ENCODE data around the gene CSH2.
"Not testable (repeated sequence)": the region's sequence is repeated elsewhere in the genome, so short reads cannot be mapped to it uniquely, and the experiment has no call there.

Gene CSH2

GRCh38 chr17:63896524-63897354, 23.3 kb upstream of the CSH2 start, which contains the start of gene CSH1:
Gene CSH1, minus strand, starts transcription at chr17:63896574. Its CDS starts 63 bp downstream, at chr17:63896511.
- not testable (repeated sequence) for DNase-seq (ENCODE audit: low spot score)

GRCh38 chr17:63894821-63895220, 21.3 kb upstream of the CSH2 start:
- DNase-seq (ENCODE audit: low spot score), result not testable (repeated sequence)

- DNase-seq (ENCODE audit: low spot score), result not testable (repeated sequence)
These were observed 20.5 kb upstream of the CSH2 start for GRCh38 chr17:63894021-63894420.

- not testable (repeated sequence) for DNase-seq (ENCODE audit: low spot score)
These were observed 19.0 kb upstream of the CSH2 start for GRCh38 chr17:63892316-63893037.

GRCh38 chr17:63889026-63889848, 15.8 kb upstream of the CSH2 start:
- DNase-seq (ENCODE audit: low spot score), result peak; percentile 50

- DNase-seq (ENCODE audit: low spot score), result not testable (repeated sequence)
These were observed 11.6 kb upstream of the CSH2 start for GRCh38 chr17:63885119-63885518.

- not testable (repeated sequence) for DNase-seq (ENCODE audit: low spot score)
These were observed 9.2 kb upstream of the CSH2 start for GRCh38 chr17:63882626-63883126.

- DNase-seq (ENCODE audit: low spot score), result peak; percentile 81
These were observed 8.6 kb upstream of the CSH2 start, which contains the start of gene GH2 for GRCh38 chr17:63881935-63882601. Gene GH2, minus strand, starts transcription at chr17:63881944. Its CDS starts 143 bp downstream, at chr17:63881801.

- DNase-seq (ENCODE audit: low spot score), result not testable (repeated sequence)
These were observed 7.9 kb upstream of the CSH2 start for GRCh38 chr17:63881337-63881736.

- DNase-seq (ENCODE audit: low spot score), result no peak
These were observed 7.2 kb upstream of the CSH2 start for GRCh38 chr17:63880706-63881105.

GRCh38 chr17:63878413-63878812, 4.9 kb upstream of the CSH2 start:
- DNase-seq (ENCODE audit: low spot score), result not testable (repeated sequence)

GRCh38 chr17:63874693-63875092, 1.2 kb upstream of the CSH2 start:
- DNase-seq (ENCODE audit: low spot score), result not testable (repeated sequence)

GRCh38 chr17:63874061-63874626, 667 bp upstream of the CSH2 start:
- not testable (repeated sequence) for DNase-seq (ENCODE audit: low spot score)

- not testable (repeated sequence) for DNase-seq (ENCODE audit: low spot score)
These were observed 1.7 kb downstream of the CSH2 start for GRCh38 chr17:63871646-63872365.

GRCh38 chr17:63870292-63870665, 3.2 kb downstream of the CSH2 start:
- not testable (repeated sequence) for DNase-seq (ENCODE audit: low spot score)

- DNase-seq (ENCODE audit: low spot score), result peak; percentile 12
These were observed 3.8 kb downstream of the CSH2 start for GRCh38 chr17:63869491-63870291.

- not testable (repeated sequence) for DNase-seq (ENCODE audit: low spot score)
These were observed 6.9 kb downstream of the CSH2 start for GRCh38 chr17:63866625-63867024.

- DNase-seq (ENCODE audit: low spot score), result no peak
These were observed 14.2 kb downstream of the CSH2 start for GRCh38 chr17:63859257-63859656.

GRCh38 chr17:63856425-63856824, 17.1 kb downstream of the CSH2 start:
- DNase-seq (ENCODE audit: low spot score), result not testable (repeated sequence)
